RPMI8226 (cell line): ENCODE results near the gene SEPHS1.
"Not testable (repeated sequence)": the region's sequence is repeated elsewhere in the genome, so short reads cannot be mapped to it uniquely, and the experiment has no call there.

Source experiments
- DNase-seq: peaks from one replicate; pipeline ENCODE4 v3.0.0-alpha.2; 2015

The SEPHS1 gene

DNA sequence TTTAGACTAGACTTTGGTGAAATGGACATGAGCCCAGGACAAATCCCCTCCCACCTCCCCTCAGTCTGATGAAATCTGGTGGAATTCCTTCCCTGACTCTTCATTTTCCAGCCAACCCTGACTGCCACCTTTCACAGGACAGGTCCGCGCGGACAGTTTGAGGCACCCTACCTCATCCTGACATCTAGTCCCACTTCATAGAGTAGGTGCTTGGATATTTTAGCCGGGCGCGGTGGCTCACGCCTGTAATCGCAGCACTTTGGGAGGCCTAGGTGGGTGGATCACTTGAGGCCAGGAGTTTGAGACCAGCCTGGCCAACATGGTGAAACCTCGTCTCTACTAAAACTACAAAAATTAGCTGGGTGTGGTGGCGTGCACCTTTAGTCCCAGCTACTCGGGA is 71.9 kb downstream of the SEPHS1 start:
- not testable (repeated sequence) for DNase-seq

DNA sequence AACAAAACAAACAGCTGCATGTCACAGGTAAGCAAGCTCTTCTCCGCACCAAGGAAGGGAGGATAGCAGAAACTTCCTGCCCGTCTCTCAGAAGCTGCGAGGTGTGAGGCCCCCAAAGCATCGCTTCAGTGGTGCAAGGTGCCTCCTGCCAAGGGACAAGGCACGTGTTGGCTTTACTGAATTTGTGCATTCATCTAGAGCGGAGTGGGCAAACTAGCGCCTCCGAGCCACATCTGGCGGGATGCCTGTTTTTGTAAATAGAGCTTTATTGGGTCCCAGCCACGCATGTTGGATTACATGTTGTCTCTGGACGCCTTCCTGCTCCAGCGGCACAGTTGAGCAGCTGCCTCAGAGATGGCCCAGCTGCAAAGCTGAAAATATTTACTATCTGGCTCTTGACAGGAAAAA is 75.9 kb downstream of the SEPHS1 start:
- DNase-seq, result peak; percentile 8

DNA sequence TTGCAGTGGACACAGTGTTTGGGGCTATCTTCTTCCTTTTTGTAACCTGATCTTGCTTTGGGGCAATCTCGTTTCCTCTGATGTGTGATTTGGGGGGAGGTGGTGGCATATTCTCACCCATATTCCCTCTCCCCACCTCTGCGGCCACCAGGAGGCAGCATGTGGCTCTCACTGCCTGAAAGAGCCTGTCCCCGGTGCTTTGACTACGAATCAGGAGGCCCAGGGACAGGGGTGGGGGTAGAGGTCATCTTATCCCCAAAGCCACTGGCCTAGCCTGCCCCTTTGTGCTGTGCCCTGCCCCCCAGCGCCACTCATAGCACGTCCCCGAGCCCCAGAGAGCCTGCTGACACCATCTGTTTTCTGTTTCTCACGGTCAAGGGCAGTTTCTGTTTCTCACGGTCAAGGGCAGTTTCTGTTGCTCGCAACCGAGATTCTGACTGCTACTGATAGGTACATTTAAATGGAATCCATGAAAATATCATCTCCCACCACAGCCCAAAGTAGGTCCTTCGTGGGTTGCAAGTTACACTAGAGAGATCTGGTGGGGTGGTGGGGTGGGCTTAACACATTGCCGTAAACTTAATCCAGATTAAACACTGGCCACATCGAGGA is 76.4 kb downstream of the SEPHS1 start:
- DNase-seq, result peak; percentile 64

DNA sequence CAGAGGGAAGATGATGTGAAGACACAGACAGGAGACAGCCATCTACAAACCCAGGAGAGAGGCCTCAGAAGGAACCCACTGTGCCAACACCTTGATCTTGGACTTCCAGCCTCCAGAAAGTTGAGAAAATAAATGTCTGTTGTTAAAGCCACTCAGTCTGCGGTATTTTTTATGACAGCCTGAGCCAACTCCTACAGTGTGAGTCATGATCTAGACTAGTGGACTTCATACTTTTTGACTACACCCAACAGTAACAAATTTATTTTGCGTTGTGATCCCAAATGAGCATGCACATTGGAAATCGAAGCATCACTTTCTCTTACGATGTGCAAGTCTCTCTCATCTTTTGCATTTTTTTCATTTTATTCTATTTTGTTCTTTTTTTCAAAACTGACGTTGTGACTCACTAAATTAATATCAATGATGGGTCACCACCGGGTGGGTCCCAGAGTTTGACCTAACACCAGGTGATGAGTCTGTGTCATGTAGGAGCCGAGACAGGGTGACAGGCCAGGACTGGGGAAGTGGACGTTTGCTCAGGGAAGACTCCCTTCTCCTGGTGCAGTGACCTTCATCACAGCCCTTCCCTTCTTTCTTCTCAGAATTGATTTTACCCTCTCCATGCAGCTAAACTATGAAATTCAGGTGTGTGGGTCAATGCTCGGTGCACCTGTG is 77.1 kb downstream of the SEPHS1 start:
- DNase-seq, result no peak

DNA sequence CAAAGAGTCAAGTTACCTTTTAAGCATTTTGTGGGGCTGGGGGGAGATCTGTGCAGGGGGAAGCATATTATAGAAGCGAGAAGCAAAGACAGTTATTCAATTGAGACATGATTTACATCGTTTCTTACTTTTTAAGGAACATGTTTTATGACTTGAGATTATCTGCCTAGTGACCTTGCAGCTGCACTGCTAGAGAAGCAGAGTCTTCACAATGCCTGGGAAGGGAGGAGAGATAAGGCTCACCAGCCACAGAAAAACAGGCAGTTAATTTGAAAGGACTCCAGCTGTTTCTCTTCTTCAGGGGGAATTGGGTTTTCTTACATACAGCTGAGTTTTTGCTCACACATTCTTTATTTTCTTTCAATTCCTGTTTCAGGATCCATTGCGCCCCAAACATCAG is 79.3 kb downstream of the SEPHS1 start:
- DNase-seq, result no peak

DNA sequence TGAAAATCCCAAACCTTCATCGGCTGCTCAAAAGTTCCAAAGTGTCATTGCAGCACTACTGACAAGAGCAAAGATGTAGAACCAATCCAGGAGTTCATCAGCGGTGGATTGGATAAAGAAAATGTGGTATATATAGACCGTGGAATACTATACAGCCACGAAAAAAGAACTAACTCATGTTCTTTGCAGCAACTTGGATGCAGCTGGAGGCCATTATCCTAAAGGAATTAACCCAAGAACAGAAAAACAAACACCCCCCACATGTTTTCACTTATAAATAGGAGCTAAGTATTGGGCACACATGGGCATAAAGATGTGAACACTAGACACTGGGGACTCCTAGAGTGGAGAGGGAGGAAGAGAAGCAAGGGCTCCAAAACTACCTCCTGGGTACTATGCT is 79.8 kb downstream of the SEPHS1 start:
- DNase-seq, result no peak
